HEK293T (cell line): Measurements from ENCODE around the gene MBNL2.

Experiments
- CTCF ChIA-PET: fragments of 350-600 bp; formaldehyde crosslinking; extraction: SDS; loops from one replicate; lab custom pipeline; 2021; ENCODE audit warnings: antibody characterized with exemption, inconsistent platforms; lab: Yijun Ruan, JAX
- POLR2A ChIA-PET: fragments of 350-600 bp; formaldehyde crosslinking; extraction: SDS; loops from one replicate; lab custom pipeline; 2020; ENCODE audit warnings: antibody characterized with exemption, inconsistent platforms; lab: Yijun Ruan, JAX
- DNase-seq: peaks from one replicate; pipeline ENCODE4 v3.0.0; 2012; ENCODE audit warnings: mixed read lengths; ENCODE audit errors: extremely low spot score
- ARNT ChIP-seq: fragments of 450-650 bp; IDR thresholded peaks from 2 replicates; pipeline ENCODE4 v1.6.1; 2017; ENCODE audit warnings: mild to moderate bottlenecking
- BHLHE40 ChIP-seq: fragments of 450-650 bp; IDR thresholded peaks from 2 replicates; pipeline ENCODE4 v1.6.1; 2016; ENCODE audit warnings: mild to moderate bottlenecking, moderate library complexity, borderline replicate concordance
- CTBP1 ChIP-seq: fragments of 450-650 bp; IDR thresholded peaks from 2 replicates; pipeline ENCODE4 v1.6.1; 2016; ENCODE audit warnings: borderline replicate concordance
- ELF4 ChIP-seq: fragments of 450-650 bp; IDR thresholded peaks from 2 replicates; pipeline ENCODE4 v1.6.1; 2017; ENCODE audit warnings: antibody characterized with exemption
- FOXA1 ChIP-seq: fragments of 450-650 bp; IDR thresholded peaks from 2 replicates; pipeline ENCODE4 v1.6.1; 2016; ENCODE audit warnings: mild to moderate bottlenecking
- FOXK2 ChIP-seq: fragments of 450-650 bp; IDR thresholded peaks from 2 replicates; pipeline ENCODE4 v1.6.1; 2016; ENCODE audit warnings: mild to moderate bottlenecking
- FOXM1 ChIP-seq: fragments of 450-650 bp; IDR thresholded peaks from 2 replicates; pipeline ENCODE4 v1.6.1; 2017; ENCODE audit warnings: mild to moderate bottlenecking, borderline replicate concordance
- HDGF ChIP-seq: fragments of 450-650 bp; IDR thresholded peaks from 2 replicates; pipeline ENCODE4 v1.6.1; 2017; ENCODE audit warnings: antibody characterized with exemption, borderline replicate concordance
- L3MBTL2 ChIP-seq: fragments of 450-650 bp; conservative IDR thresholded peaks from 2 replicates; pipeline ENCODE4 v1.6.1; 2016; ENCODE audit warnings: mild to moderate bottlenecking
- LEF1 ChIP-seq: fragments of 450-650 bp; IDR thresholded peaks from 2 replicates; pipeline ENCODE4 v1.6.1; 2017; ENCODE audit warnings: mild to moderate bottlenecking, borderline replicate concordance
- NFRKB ChIP-seq: fragments of 450-650 bp; IDR thresholded peaks from 2 replicates; pipeline ENCODE4 v1.6.1; 2016; ENCODE audit warnings: mild to moderate bottlenecking, moderate library complexity
- PKNOX1 ChIP-seq: fragments of 450-650 bp; IDR thresholded peaks from 2 replicates; pipeline ENCODE4 v1.6.1; 2016
- SP1 ChIP-seq: fragments of 450-650 bp; IDR thresholded peaks from 2 replicates; pipeline ENCODE4 v1.6.1; 2017
- SUZ12 ChIP-seq: fragments of 450-650 bp; IDR thresholded peaks from 2 replicates; pipeline ENCODE4 v1.6.1; 2016; ENCODE audit warnings: mild to moderate bottlenecking
- TARDBP ChIP-seq: fragments of 450-650 bp; IDR thresholded peaks from 2 replicates; pipeline ENCODE4 v1.6.1; 2016
- ZNF384 ChIP-seq: fragments of 450-650 bp; IDR thresholded peaks from 2 replicates; pipeline ENCODE4 v1.6.1; 2016

The MBNL2 gene

GRCh38 chr13:97401421-97401820, 179.3 kb downstream of the MBNL2 start:
- POLR2A ChIA-PET: no interaction called here
- TF ChIP-seq NFRKB (no peak), SP1 (no peak), FOXM1 (no peak), FOXA1 (no peak), CTBP1 (no peak), SUZ12 (no peak), ARNT (no peak), LEF1 (no peak), FOXK2 (no peak), PKNOX1 (no peak), BHLHE40 (no peak), TARDBP (no peak), HDGF (no peak)

GRCh38 chr13:97403893-97404750, 182.0 kb downstream of the MBNL2 start:
- CTCF ChIA-PET: interaction anchor here (1.0 to 1.4 kb wide), 2 partner anchors 13 to 385 kb away, joined by 3 read pairs; no protein-coding TSS in a partner anchor
- POLR2A ChIA-PET: interaction anchor here (1.9 kb wide), 1 partner anchor 29 kb away, joined by 4 read pairs; no protein-coding TSS in a partner anchor
- no peak for DNase-seq
- TF ChIP-seq CTBP1: no peak
- no peak for TF ChIP-seq NFRKB
- no peak for TF ChIP-seq L3MBTL2
- no peak for TF ChIP-seq LEF1
- TF ChIP-seq FOXK2: no peak
- no peak for TF ChIP-seq FOXM1
- TF ChIP-seq FOXA1: no peak
- TF ChIP-seq PKNOX1: no peak
- no peak for TF ChIP-seq HDGF
- TF ChIP-seq BHLHE40: no peak
- no peak for TF ChIP-seq ARNT
- no peak for TF ChIP-seq ZNF384
- no peak for TF ChIP-seq SUZ12
- no peak for TF ChIP-seq ELF4
- TF ChIP-seq TARDBP: no peak
- TF ChIP-seq SP1: no peak

More at GRCh38 chr13:97401421-97401820, 179.3 kb downstream of the MBNL2 start:
- CTCF ChIA-PET: no interaction called here
- no peak for DNase-seq

GRCh38 chr13:97407540-97407939, 185.4 kb downstream of the MBNL2 start:
- ChIA-PET CTCF (no interaction called here), POLR2A (interaction anchor here (0.6 kb wide), 1 partner anchor 26 kb away, joined by 3 read pairs; the partner anchor contains the start of gene RAP2A)
- no peak for TF ChIP-seq TARDBP
- TF ChIP-seq FOXA1: no peak
- TF ChIP-seq LEF1: no peak
- TF ChIP-seq SUZ12: no peak
- no peak for TF ChIP-seq BHLHE40
- no peak for TF ChIP-seq L3MBTL2
- TF ChIP-seq PKNOX1: no peak
- TF ChIP-seq ZNF384: no peak
- no peak for DNase-seq

- ChIA-PET CTCF (no interaction called here), POLR2A (no interaction called here)
- DNase-seq: no peak
- TF ChIP-seq BHLHE40 (no peak), SUZ12 (no peak), TARDBP (no peak), PKNOX1 (no peak), ZNF384 (no peak), ARNT (no peak), FOXA1 (no peak), SP1 (no peak), FOXM1 (no peak), HDGF (no peak), FOXK2 (no peak), L3MBTL2 (no peak), ELF4 (no peak), NFRKB (no peak), CTBP1 (no peak), LEF1 (no peak)
Measured at GRCh38 chr13:97408938-97409337, 186.8 kb downstream of the MBNL2 start.

GRCh38 chr13:97411984-97412383, 189.9 kb downstream of the MBNL2 start:
- no peak for DNase-seq
- CTCF ChIA-PET: no interaction called here
- POLR2A ChIA-PET: no interaction called here
- TF ChIP-seq LEF1: no peak
- TF ChIP-seq PKNOX1: no peak
- no peak for TF ChIP-seq SP1
